NOMO-1 (cell line): ENCODE data around the gene IL12B.

Source experiments
- DNase-seq, 2 experiments: peaks; one replicate each; lab custom pipeline; 2025; ENCODE audit not compliant: unreplicated experiment in 2 of 2; lab: John Stamatoyannopoulos, UW

The IL12B gene

DNA sequence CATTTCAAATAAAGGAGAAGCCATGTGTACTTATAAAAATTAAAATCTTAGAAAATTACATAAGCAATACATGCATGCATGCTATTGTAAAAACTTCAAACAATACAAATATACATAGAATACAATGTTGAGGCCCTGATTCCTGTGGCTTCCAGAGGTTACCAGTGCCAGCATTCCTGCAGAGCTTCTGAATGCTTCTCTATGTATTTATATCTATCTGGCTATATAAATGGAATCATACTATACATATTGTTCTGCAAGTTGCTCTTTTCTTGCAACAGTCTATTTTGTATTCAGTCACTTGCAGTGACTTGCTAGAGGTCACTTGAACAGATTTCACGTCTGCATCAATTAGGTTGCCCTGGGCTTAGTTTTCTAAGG lies 3.2 kb upstream of the IL12B start:
- no peak for DNase-seq

DNA sequence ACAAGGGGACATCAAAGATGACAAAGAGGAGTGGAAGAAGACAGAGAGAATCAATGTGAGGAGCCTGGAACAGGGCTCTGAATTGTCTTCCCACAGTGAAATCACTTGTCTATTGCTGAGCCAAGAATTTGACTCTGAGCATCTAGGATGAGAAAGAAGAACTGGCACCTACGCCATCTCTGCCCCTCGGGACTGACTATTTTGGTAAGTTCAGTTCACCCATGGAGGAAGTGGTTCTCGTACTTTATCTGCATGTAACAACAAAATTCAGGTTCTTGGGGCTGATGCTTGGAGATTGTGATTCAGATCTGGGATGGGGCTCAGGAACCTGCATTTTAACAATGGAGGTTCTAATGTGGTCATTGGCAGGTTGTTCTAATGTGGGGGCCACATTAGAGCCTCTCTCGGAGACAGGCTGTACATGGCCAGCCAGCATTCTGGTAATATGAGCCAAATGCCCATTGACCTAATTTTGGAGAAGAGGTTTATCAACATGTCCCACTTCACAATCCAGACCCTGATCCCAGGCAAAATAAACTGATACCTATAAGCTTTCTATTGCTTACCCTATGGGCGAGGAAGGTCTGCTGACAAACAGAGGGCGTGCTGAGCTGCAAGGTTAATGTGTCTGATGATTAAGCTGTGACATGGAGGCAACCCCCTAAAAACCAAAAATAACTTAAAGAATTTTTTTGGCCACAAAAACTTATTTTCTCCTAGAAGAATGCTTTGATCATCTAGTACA lies 2.7 kb upstream of the IL12B start:
- peak in 1 of 2 experiments; percentile 27 for DNase-seq

DNA sequence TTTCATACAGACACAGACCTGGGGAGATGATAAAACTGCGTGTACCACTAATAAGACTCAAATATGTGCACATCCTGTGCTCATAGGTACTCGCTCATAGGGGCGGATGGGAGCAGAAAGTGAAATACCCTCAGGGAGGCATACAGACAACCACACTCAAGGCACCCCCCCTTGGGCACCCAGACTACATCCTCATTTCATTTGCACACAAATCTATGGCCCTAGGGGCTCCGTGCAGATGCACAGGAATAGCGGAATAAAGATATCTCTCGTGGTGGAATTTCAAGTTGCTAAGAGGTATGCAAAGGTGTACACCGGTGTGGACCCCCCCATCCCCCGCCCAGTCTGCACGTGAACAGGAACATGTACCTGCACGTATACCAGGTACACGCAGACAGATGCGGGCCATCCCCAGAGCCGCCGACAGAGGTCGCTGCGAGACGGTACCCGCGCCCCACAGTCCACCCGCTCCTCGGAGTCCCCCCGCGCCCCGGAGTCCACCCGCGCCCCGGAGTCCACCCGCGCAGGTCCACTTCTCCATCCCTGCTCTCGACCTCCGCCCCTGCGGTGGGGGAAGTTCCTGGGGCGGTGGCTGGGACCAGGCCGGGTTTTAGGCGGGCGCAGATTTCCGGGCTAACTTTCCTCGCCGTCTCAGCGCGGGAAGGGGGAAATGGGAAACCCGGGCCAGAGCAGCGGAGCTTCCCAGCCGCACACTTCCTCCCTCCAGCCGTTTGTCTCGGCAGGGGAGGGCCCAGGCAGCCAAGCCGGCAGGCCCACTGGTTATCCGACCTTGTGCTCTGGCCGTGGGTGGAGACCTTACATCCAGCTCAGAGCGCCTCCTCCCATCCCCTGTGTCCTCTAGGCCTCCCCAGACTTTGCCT lies 1.0 kb upstream of the IL12B start:
- DNase-seq: peak; percentile 28 to 31

DNA sequence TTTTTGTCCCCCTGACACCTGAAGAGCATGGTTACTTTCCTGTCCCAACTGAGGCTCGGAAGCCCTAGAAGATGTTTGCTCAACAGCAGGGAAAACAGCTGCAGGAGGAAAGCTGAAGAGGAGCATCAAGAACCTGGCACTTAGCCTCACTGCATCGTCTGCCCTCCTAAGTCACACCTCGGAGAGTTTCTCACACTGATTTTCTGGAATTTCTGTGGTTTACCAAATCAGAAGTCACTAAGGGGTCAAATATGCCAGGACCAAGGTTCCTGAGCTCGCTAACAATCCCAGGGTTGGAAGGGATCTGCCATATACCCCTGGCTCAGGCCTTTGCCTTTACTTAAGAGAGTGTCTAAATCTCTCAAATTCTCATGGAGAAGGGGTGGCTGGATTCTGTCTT lies 5.3 kb downstream of the IL12B start:
- no peak for DNase-seq

DNA sequence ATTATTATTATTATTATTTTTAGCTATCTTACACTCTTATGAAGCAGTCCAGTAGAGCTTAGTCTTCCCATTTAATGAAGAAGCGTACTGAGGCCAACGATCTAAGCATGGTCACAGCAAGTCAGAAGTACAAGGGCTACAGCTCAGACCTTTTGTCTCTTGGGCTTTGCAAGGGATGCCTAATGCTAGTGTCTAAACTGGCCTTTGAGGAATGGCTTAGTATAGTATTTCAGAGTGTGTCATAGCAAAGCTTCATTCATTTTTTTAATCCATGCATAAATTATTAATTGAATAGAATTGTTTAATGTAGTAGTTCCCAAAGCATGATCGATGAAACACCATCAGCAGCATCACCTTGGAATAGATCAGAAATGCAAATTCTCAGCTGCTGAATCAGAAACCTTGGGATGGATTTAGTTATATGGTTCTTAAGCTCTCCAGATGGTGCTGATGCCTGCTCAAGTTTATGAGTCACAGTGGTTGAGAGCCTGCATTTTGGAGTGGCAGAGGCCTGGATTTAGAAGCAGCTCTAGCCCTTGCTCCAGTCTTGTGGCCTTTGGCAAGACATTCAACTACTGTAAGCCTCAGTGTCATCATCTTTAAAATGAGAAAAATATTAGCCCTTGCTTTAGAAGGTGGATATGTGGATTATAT lies 6.1 kb downstream of the IL12B start:
- DNase-seq: no peak

DNA sequence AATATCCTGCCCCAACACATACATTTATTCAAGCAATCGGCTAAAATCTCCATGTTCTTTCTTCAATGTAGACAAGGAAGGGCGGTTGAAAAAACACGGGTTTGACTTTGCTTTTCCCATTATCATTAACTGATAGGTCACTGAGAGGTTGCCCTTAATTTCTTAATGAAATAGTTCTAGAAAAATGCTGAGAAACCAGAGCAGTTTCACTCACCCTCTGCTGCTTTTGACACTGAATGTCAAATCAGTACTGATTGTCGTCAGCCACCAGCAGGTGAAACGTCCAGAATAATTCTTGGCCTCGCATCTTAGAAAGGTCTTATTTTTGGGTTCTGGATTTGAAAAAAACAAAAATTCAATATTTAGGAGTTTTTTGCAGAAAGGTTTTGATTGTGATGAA lies 8.1 kb downstream of the IL12B start:
- DNase-seq: no peak

DNA sequence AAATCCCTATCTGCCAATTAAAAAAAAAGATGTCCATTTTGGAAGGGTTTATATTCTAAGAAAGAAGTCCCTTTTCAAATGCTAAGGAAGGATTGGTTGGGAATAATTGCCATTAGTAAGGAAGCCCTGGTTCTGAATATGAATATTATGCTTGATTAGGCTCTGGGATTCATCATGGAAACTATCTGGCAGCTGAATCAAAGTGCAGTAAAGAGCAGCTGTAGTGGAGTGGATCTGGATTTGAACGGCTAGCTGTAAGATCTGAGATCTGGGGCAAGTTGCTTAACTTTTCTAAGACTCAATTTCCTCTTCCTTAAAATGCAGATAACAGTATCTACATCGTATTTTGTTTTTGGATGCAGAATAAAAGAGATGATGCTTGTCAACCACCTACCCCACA lies 10.5 kb downstream of the IL12B start:
- peak in 1 of 2 experiments; percentile 4 for DNase-seq

DNA sequence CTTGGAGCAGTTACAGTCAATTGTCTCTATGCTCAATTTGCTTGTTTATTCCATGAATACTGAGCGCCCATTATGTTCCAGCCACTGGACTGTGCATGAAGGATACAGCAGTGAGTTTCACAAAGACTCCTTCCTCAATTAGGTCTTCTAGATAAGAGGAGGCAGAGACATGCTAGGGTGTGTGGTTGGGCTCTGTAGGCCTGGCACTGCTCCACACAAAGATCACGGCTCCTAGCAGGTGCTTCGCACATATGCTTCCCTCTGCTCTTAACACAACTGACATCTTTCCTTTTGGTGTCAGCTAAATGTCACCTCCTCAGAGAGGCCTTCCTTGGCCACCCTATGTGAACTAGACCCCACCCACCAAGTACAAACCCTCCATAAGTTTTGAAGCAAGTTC lies 10.9 kb downstream of the IL12B start:
- no peak for DNase-seq

DNA sequence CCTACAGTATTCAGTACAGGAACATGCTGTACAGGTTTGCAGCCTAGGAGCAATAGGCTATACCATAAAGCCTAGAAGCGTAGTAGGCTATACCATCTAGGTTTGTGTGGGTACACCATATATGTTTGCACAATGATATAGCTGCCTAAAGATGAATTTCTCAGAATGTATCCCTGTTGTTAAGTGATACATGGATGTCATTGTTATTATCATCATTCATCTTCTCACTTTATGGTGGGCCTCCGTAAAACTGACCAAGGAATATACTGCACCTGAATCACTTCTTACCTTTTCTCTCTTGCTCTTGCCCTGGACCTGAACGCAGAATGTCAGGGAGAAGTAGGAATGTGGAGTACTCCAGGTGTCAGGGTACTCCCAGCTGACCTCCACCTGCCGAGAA lies 11.8 kb downstream of the IL12B start:
- no peak for DNase-seq

DNA sequence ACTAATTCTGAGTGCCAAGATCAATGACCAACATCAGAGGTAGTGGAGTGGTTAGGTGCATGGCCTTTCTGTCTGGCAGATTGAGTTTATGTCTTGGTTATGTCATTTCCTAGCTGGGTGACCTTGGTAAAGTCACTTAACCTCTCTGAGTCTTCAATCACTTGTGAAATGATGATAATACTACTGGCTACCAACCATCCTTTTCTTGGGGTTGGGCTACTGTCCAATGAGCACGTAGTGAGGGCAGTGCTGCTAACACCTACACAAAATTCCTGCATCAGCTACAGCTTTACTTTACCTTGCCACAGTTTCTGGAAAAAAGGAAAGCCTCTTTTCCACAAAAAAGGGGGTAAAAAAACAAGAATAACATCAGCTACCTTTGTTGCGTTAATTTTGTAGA lies 12.4 kb downstream of the IL12B start:
- DNase-seq: no peak

DNA sequence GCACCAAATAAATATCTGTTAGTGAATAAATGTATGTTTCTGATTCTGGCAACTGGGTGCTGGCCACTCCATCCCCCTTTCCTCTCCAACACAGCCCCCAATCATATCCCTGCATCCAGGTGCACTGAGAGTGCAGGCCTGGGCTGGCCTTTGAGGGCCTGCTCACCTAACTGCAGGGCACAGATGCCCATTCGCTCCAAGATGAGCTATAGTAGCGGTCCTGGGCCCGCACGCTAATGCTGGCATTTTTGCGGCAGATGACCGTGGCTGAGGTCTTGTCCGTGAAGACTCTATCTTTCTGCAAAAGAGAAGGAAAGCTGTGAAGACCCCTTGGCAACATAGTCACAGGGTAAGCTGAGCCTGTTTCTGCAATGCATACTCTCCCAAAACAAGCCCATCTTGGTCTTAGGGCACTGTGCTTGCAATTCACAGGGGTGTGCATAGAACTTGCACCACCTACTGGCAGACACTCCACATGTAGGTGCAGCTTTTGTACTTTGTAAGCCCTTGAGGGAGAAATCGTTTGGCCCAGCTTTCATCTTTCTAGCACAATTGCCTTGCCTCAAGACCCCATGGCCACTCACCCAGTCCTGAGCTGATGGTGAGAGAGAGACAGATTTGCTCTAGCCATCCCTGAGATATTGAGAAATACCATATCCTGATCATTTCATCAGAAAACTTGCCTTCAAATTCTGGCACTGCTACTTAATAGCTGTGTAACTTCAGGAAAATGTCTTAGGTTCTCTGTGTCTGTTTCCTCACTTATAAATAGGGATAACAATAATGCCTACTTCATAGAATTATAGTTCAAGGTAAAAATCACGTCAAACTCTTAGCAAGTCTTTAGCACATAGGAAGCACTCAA lies 13.5 kb downstream of the IL12B start:
- DNase-seq: peak; percentile 7 to 18

DNA sequence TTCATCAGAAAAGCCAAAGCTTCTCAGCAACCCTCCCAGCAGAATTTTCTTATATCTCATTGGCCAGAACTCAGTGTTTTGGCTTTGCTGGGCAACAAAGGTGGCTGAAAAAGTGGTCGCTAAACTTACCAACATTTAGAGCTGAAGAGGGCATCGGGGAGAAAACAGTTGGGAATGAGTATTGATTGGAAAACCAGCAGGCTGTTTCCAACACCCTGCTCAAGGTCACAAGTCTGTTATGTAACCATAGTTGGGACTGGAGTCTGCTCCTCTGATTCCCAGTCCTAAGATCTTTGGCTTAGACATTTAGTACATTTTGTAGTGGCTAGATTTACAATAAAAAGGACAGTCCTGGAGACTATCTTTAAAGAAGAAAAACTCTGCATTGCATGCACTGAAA lies 17.1 kb downstream of the IL12B start:
- DNase-seq: no peak

DNA sequence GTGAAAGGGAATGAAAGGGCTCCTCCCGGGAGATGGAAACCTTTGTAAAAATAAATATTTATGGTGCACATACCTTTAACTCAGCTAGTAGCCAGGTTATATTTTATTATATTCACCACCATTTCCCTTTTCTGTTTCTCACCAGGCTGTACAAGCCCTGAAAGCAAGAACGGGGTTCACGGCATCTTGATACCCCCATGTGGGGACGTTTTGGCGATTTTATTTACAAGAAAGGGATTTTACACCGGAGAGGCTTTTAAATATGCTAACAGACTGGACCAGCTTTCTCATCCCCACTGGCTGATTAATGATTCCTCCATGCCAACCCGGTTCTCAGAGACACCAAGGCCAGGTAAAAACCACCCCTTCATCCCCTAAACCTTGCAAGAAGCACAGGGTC lies 19.2 kb downstream of the IL12B start:
- DNase-seq: no peak

DNA sequence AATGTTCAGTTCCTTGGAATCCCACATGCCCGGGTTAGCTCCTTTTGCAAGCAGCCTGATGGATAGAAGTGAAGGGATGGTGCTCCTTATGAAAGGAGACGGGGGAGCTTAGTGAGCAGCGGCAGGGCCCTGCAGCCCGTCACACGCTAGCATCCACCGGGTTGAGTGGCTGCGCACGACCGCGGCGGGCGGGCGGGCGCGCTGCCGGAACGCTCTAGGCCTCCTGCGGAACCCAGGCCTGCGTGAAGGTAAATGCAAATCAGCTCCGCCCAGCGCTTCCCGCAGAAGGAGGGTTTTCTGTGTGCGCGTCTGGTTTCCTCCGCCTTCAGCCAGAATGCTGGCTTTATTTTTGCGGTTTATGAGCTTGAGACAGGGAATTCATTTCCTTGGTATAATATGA lies 19.8 kb downstream of the IL12B start:
- DNase-seq: no peak

DNA sequence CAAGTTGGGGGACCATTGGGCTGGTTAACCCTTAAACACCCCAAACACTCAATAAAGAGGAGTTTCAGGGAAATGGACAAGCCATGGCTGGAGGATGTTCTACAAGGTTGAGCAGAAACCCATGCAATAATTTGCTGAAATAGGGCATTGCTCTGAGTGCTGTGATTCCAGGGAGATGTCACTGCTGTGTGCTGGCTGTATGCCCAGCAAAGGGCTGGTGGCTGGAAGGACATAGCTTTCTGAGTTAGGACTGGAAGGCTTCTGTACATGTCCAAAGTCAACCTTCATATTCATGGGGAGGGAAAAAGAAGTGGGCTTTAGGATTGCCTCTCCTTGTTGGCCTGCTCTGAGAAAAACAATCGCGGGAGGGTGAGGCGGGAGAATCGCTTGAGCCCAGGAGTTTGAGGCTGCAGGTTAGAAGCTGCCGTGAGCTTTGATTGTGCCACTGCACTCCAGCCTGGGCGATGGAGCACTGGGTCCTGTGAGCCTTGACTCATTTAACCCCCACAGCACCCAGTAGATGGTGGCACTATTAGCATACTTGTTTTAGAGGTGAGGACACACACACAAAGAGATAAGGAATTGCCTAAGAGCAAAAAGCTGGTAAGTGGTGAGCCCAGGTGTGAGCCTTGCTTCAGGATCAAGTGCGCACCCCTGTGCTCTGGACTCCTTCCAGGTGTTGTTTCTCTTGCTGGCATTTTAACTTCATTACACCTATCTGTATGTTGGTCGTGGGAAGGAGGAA lies 20.4 kb downstream of the IL12B start:
- DNase-seq: no peak

DNA sequence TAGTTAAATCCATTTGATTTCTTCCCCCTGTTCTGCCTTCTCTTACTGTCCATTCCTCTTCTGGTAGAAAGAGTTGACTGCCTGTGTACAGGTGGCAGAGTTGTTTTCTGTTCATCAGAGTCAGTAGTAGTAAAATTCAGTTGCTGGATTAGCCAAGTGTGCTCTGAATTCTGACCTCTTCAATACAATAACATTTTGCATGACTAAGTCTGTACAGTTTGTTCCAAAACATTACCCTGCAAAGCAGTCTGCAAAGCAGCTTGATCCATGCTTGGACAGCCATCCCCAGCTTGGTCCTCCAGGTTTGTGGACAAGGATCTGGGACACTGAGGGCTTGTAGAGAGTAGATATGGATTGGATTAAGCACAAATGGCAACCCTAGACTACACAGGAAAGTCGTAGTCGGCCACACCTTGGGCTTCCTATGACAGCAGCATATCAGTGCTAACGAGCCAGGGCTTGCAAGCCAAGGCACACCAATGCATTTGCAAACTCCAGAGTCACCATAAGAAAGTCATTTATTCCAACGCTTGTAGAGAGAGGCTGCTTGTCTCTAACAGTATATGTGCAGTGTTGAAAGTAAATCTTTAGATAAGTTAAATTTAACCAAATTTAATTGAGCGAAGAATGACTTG lies 25.2 kb downstream of the IL12B start:
- DNase-seq: no peak

DNA sequence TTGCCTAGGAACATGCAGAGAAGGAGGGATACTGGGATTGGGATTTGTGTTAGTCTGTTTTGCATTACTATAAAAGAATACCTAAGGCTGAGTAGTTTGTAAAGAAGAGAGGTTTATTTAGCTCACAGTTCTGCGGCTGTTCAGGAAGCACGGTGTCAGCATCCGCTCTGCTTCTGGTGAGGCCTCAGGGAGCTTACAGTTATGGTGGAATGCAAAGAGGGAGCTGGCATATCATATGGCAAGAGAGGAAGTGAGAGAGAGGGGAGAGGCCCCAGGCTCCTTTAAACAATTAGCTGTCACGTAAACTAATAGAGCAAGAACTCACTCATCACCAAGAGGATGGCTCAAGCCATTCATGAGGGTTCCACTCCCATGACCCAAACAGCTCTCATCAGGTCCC lies 27.0 kb downstream of the IL12B start:
- DNase-seq: no peak

DNA sequence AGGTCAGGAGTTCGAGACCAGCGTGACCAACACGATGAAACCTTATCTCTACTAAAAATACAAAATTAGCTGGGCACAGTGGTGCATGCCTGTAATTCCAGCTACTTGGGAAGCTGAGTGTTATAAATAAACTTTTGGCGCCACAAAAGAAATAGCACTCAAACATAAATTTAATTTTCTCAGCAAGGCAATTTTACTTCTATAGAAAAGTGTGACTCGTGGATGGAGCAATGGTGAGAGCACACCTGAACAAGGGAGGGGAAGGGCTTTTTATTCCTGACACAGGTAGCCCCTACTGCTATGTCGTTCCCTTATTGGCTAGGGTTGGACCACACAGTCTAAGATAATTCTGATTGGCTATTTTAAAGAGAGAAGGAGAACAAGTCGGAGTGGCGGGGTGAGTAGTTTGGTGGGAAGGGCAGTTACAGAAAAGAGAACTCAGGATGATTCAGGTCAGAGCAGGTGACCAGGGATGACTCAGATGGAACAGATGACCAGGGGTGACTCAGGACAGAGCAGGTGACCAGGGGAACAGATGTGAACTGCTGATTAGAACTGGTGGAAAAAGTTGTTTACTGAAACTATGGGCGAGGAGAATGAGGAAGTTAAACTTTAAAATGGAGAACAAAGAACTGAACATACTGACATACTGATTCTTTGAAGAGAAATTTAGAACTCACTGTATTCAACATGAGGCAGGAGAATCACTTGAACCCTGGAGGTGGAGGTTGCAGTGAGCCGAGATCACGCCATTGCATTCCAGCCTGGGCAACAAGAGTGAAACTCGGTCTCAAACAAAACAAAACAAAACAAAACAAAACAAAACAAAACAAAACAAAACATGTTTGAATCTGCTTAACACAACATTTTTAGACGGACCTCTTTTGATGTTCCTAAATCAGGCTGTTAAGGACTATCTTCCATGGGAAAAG lies 28.1 kb downstream of the IL12B start:
- peak in 1 of 2 experiments; percentile 38 for DNase-seq

DNA sequence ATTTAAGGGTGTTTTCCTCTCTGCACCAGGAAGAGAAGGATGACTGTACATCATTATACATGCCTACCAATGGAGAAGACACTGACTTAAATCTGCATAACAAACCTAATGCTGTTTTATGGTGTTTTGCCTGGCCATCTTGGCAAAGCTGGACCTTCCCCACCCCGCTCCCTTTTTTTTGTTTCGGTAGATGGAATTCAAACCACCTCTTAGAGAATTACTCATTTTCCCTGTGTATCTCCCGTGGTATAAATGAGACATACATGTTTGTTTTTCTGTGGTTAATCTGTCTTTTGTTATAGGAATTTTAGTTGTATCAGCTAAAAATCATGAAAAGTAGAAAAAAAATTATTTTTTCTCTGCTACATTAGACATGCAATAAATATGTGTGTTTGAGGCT lies 28.8 kb downstream of the IL12B start:
- no peak for DNase-seq
